Measurements from ENCODE around the gene PAQR8.
A peak's percentile ranks its signal among the peaks of the same experiment; 100 is the strongest.

PAQR8 gene

GRCh38 chr6:52361945-52362442 is at the start of gene PAQR8:
PAQR8 (plus strand) TSS chr6:52362151; CDS start chr6:52403214, 41,063 bp downstream.
- H3K4me3 ChIP-seq (ENCODE audit: low read depth, low read length): peak within 1 kb of the TSS; percentile 100
- peak; percentile 87 for DNase-seq (ENCODE audit: low read depth)
- TF ChIP-seq CTCF (IDR thresholded peaks at IDR 0.05; ENCODE audit: insufficient read depth, low read depth, low read length, missing control alignments): no peak

- H3K4me3 ChIP-seq (ENCODE audit: low read depth, low read length): no peak overlapping the region
- DNase-seq (ENCODE audit: low read depth): no peak
- no peak for TF ChIP-seq CTCF (IDR thresholded peaks at IDR 0.05; ENCODE audit: insufficient read depth, low read depth, low read length, missing control alignments)
Observed at GRCh38 chr6:52312461-52312860, 49.5 kb upstream of the PAQR8 start.

GRCh38 chr6:52314752-52315151 is 47.2 kb upstream of the PAQR8 start:
- H3K4me3 ChIP-seq (ENCODE audit: low read depth, low read length): no peak overlapping the region
- no peak for DNase-seq (ENCODE audit: low read depth)
- no peak for TF ChIP-seq CTCF (IDR thresholded peaks at IDR 0.05; ENCODE audit: insufficient read depth, low read depth, low read length, missing control alignments)

- no peak for DNase-seq (ENCODE audit: low read depth)
- H3K4me3 ChIP-seq (ENCODE audit: low read depth, low read length): no peak overlapping the region
Observed at GRCh38 chr6:52317211-52317610, 44.7 kb upstream of the PAQR8 start.

GRCh38 chr6:52317841-52318581 is 43.9 kb upstream of the PAQR8 start:
- peak; percentile 78 for DNase-seq (ENCODE audit: low read depth)
- no peak for TF ChIP-seq CTCF (IDR thresholded peaks at IDR 0.05; ENCODE audit: insufficient read depth, low read depth, low read length, missing control alignments)
- no peak overlapping the region for H3K4me3 ChIP-seq (ENCODE audit: low read depth, low read length)

More at GRCh38 chr6:52317211-52317610, 44.7 kb upstream of the PAQR8 start:
- no peak for TF ChIP-seq CTCF (IDR thresholded peaks at IDR 0.05; ENCODE audit: insufficient read depth, low read depth, low read length, missing control alignments)

GRCh38 chr6:52324189-52324588 is 37.8 kb upstream of the PAQR8 start:
- DNase-seq (ENCODE audit: low read depth): no peak
- TF ChIP-seq CTCF (IDR thresholded peaks at IDR 0.05; ENCODE audit: insufficient read depth, low read depth, low read length, missing control alignments): no peak

More at GRCh38 chr6:52324189-52324588, 37.8 kb upstream of the PAQR8 start:
- no peak overlapping the region for H3K4me3 ChIP-seq (ENCODE audit: low read depth, low read length)

Measured in GM12865 (cell line).